Parathyroid adenoma (tissue), 2 donors: Measurements from ENCODE around the gene ANXA8.
"Not testable (repeated sequence)": the region's sequence is repeated elsewhere in the genome, so short reads cannot be mapped to it uniquely, and the experiment has no call there.

ENCODE experiments used
- H2AFZ ChIP-seq: fragments of 300-600 bp; sonication (generic); one replicate; pipeline ENCODE4 v1.7.0; 2017; ENCODE audit warnings: antibody characterized with exemption, mild to moderate bottlenecking
- H3K27ac ChIP-seq: fragments of 300-600 bp; sonication (generic); one replicate; pipeline ENCODE4 v1.7.0; 2017
- H3K27me3 ChIP-seq: fragments of 300-600 bp; sonication (generic); one replicate; pipeline ENCODE4 v1.7.0; 2017; ENCODE audit warnings: low read length; ENCODE audit not compliant: control insufficient read depth, insufficient read depth
- H3K36me3 ChIP-seq: fragments of 300-600 bp; sonication (generic); one replicate; pipeline ENCODE4 v1.7.0; 2017; ENCODE audit warnings: low read length; ENCODE audit not compliant: control insufficient read depth, insufficient read depth
- H3K4me1 ChIP-seq: fragments of 300-600 bp; sonication (generic); one replicate; pipeline ENCODE4 v1.7.0; 2017; ENCODE audit warnings: control low read depth
- H3K4me2 ChIP-seq: fragments of 300-600 bp; sonication (generic); one replicate; pipeline ENCODE4 v1.7.0; 2017; ENCODE audit warnings: low read length
- H3K4me3 ChIP-seq: fragments of 300-600 bp; sonication (generic); one replicate; pipeline ENCODE4 v1.7.0; 2017; ENCODE audit warnings: low read depth, low read length
- H3K79me2 ChIP-seq: fragments of 300-600 bp; sonication (generic); one replicate; pipeline ENCODE4 v1.7.0; 2017; ENCODE audit warnings: control low read depth
- H3K9ac ChIP-seq: fragments of 300-600 bp; sonication (generic); one replicate; pipeline ENCODE4 v1.7.0; 2017; ENCODE audit warnings: mild to moderate bottlenecking
- H3K9me3 ChIP-seq: fragments of 300-600 bp; sonication (generic); one replicate; pipeline ENCODE4 v1.7.0; 2017; ENCODE audit warnings: low read length; ENCODE audit not compliant: control insufficient read depth
- donor health status: primary hyperparathyroidism.

Gene ANXA8

DNA sequence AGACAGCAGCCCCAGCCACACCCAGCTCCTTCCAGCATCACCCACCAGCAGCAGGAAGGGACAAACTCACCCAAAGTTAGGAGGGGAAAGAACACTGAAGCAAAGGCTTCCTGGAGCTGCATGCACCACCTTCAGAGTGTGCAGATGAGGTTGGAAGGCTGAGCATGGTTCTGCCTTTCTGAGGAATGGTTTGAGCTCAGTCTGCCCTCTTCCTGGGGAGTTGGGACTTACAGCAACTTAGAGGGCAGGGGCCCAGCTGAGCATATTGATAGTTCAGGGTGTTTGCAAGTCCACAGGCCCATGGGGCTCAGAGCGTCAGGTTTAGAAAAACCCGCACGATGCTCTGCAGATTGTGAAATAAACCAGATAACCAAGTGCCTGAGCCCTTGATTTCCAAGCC, 3.8 kb downstream of the ANXA8 start:
- H3K27ac ChIP-seq, H3K36me3 ChIP-seq, H3K79me2 ChIP-seq, H3K4me3 ChIP-seq, H3K4me2 ChIP-seq, H3K9ac ChIP-seq, H3K27me3 ChIP-seq, H3K9me3 ChIP-seq, H2AFZ ChIP-seq, H3K4me1 ChIP-seq: not testable (repeated sequence)

- not testable (repeated sequence) for H3K27me3 ChIP-seq, H3K9ac ChIP-seq, H3K79me2 ChIP-seq, H2AFZ ChIP-seq, H3K9me3 ChIP-seq, H3K4me3 ChIP-seq, H3K4me1 ChIP-seq, H3K36me3 ChIP-seq, H3K27ac ChIP-seq, H3K4me2 ChIP-seq
Observed at GRCh38 chr10:47478114-47478513, 5.8 kb downstream of the ANXA8 start.

GRCh38 chr10:47477078-47477477, 6.8 kb downstream of the ANXA8 start:
- not testable (repeated sequence) for H3K27me3 ChIP-seq, H3K9ac ChIP-seq, H3K9me3 ChIP-seq, H2AFZ ChIP-seq, H3K27ac ChIP-seq, H3K4me2 ChIP-seq, H3K79me2 ChIP-seq, H3K4me1 ChIP-seq, H3K36me3 ChIP-seq, H3K4me3 ChIP-seq

- not testable (repeated sequence) for H3K36me3 ChIP-seq, H3K4me2 ChIP-seq, H3K27ac ChIP-seq, H3K27me3 ChIP-seq, H3K79me2 ChIP-seq, H3K4me1 ChIP-seq, H3K4me3 ChIP-seq, H2AFZ ChIP-seq, H3K9me3 ChIP-seq, H3K9ac ChIP-seq
Observed at GRCh38 chr10:47475101-47475500, 8.8 kb downstream of the ANXA8 start.

DNA sequence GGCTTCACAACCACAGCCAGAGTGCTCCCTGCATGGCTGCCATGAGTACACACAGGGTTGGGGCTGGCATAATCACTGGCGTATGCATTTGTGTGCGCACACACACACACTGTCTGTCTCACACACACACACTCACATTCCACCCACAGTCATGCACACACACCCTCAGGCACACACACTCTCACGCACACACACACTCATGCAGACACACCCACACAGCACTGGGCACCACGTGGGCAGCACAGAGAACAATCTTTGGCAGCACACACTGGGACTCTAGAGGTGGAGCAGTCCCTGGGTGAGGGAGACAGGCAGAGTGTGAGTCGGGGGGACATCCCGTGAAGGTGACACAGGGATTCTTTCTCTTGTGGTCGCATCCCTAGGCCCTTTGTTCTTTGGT, 10.4 kb downstream of the ANXA8 start:
- H3K9ac ChIP-seq, H3K4me1 ChIP-seq, H3K4me3 ChIP-seq, H3K79me2 ChIP-seq, H3K27ac ChIP-seq, H3K27me3 ChIP-seq, H3K4me2 ChIP-seq, H2AFZ ChIP-seq, H3K36me3 ChIP-seq, H3K9me3 ChIP-seq: not testable (repeated sequence)

DNA sequence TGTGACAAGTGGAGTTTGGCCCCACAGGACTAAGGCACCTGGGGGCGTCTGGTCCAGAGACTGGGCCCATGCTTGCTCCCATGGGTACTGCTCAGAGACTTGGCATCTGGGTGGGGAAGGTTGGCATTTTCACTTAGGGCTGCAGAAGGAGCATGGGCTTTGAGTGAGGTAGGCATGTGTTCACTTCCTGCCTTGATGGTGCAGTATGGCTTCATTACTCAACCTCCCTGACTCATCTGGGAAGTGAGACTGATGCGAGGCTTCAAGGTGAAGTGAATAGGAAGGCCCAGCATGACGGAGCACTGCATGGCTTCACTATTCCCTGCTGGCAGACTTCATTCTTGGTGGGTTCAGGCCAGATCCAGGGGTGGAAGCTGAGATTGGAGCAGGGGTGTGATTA, 11.3 kb downstream of the ANXA8 start:
- H3K27ac ChIP-seq, H2AFZ ChIP-seq, H3K36me3 ChIP-seq, H3K4me1 ChIP-seq, H3K4me3 ChIP-seq, H3K9ac ChIP-seq, H3K27me3 ChIP-seq, H3K9me3 ChIP-seq, H3K4me2 ChIP-seq, H3K79me2 ChIP-seq: not testable (repeated sequence)

- H2AFZ ChIP-seq, H3K79me2 ChIP-seq, H3K4me2 ChIP-seq, H3K27ac ChIP-seq, H3K4me3 ChIP-seq, H3K9ac ChIP-seq, H3K36me3 ChIP-seq, H3K9me3 ChIP-seq, H3K27me3 ChIP-seq, H3K4me1 ChIP-seq: not testable (repeated sequence)
Observed at GRCh38 chr10:47472072-47472471, 11.8 kb downstream of the ANXA8 start.

DNA sequence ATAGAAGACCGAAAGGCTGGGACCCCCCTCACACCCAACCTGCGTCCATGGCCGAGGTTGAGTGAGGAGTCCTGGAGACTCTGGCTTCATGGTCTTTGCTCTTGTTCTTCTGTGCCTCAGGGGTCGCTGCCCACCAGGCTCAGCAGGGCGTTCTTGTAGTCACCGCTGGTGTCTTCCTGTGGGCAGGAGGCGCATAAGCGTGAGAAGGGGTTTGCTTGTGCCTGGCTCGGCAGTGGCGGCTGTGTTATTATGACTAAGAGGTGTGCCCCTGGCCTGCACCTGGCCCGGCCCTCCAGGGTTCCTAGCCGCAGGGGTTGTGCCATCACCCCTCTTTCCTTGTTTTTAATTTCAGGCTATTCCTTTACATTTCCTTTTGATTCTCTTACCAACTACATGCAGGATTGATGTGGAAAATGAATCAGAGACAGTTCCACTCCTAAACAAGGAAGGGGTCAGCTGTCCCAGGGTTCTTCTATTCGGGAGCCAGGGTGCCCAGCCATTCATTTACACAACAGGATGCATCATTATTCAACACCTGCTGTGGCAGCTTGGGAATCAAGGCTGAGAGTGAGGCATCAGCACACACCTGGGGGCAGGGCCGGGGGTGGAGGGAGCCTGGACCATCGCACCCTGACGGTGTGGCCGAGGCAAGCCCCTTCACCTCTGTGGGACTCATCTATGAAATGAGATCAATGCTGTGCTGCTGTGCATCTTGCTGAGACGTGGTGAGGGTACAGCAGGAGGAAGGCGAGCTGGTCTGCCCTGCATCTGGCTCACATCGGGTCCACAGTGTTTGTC, 15.0 kb downstream of the ANXA8 start:
- H2AFZ ChIP-seq, H3K4me2 ChIP-seq, H3K9me3 ChIP-seq, H3K79me2 ChIP-seq, H3K9ac ChIP-seq, H3K4me1 ChIP-seq, H3K36me3 ChIP-seq, H3K27ac ChIP-seq, H3K4me3 ChIP-seq, H3K27me3 ChIP-seq: not testable (repeated sequence)

- not testable (repeated sequence) for H3K4me1 ChIP-seq, H2AFZ ChIP-seq, H3K79me2 ChIP-seq, H3K4me2 ChIP-seq, H3K36me3 ChIP-seq, H3K27me3 ChIP-seq, H3K9me3 ChIP-seq, H3K9ac ChIP-seq, H3K4me3 ChIP-seq, H3K27ac ChIP-seq
Observed at GRCh38 chr10:47467957-47468356, 16.0 kb downstream of the ANXA8 start.

GRCh38 chr10:47467458-47467857, 16.5 kb downstream of the ANXA8 start:
- not testable (repeated sequence) for H3K27me3 ChIP-seq, H3K9me3 ChIP-seq, H3K4me2 ChIP-seq, H3K4me3 ChIP-seq, H3K27ac ChIP-seq, H3K4me1 ChIP-seq, H3K36me3 ChIP-seq, H3K79me2 ChIP-seq, H2AFZ ChIP-seq, H3K9ac ChIP-seq

DNA sequence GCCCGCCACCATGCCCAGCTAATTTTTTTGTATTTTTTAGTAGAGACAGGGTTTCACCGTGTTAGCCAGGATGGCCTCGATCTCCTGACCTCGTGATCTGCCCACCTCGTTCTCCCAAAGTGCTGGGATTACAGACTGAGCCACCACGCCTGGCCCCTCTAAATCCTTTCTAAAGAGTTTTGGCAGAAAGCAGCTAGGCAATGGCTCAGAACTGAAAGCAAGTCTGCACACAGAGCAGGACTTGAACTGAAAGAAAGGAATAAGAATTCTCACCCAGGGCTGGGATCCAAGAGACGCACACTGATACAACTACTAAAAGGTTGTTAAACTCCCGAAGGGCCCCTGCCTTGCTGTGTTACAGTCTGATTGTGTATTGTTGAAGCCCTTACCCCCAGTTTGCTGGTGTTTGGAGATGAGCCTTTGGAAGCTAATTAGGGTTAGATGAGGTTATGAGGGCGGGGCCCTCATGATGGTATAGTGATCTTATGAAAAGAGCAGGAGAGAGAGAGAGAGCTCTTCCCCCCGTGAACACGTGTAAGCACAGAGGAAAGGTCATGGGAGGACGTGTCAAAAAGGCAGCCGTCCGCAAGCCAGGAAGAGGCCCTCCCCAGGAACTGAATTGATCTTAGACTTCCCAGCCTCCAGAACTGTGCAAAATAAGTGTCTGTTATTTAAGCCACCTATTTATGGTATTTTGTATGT, 18.5 kb downstream of the ANXA8 start:
- H3K4me2 ChIP-seq, H3K9me3 ChIP-seq, H3K27me3 ChIP-seq, H3K4me3 ChIP-seq, H3K9ac ChIP-seq, H2AFZ ChIP-seq, H3K79me2 ChIP-seq, H3K4me1 ChIP-seq, H3K27ac ChIP-seq, H3K36me3 ChIP-seq: not testable (repeated sequence)
